IMR-90 (cell line): ENCODE results near the gene ARHGEF38. TPM values are rescaled to one million over a fixed set of nuclear protein-coding genes. Genes with fewer than 3 reads are reported as not detected.

Source experiments
- ATAC-seq: fragments of 200-7000 bp; cut with Tn5 transposase; 2 replicates; pipeline ENCODE4 v1.9.1; 2020; ENCODE audit warnings: low read depth, mild to moderate bottlenecking, moderate library complexity
- BruUV-seq: library from RNA; stranded (reverse); fragments of 400-500 nt; replicated peaks from 2 replicates; lab custom pipeline; 2021; lab: Mats Ljungman, UMichigan
- CTCF ChIA-PET: fragments of 300-600 bp; formaldehyde crosslinking; extraction: SDS; loops from one replicate; lab custom pipeline; 2021; ENCODE audit warnings: antibody characterized with exemption; lab: Yijun Ruan, JAX
- POLR2A ChIA-PET: fragments of 300-600 bp; sonication (Branson Sonifier 250); formaldehyde crosslinking; loops from one replicate; lab custom pipeline; 2022; ENCODE audit warnings: antibody characterized with exemption; ENCODE audit not compliant: unreplicated experiment; lab: Charles Lee
- DNase-seq: peaks from one replicate; pipeline ENCODE4 v3.0.0; 2013
- H2AFZ ChIP-seq: replicated peaks from 2 replicates; pipeline ENCODE3; 2013; ENCODE audit warnings: low read length, mild to moderate bottlenecking; ENCODE audit not compliant: poor library complexity
- H2AK5ac ChIP-seq: 2 replicates; pipeline ENCODE4 v1.6.1; 2013; ENCODE audit warnings: low read depth, low read length, inconsistent platforms
- H2AK9ac ChIP-seq: replicated peaks from 2 replicates; pipeline ENCODE3; 2013; ENCODE audit warnings: mild to moderate bottlenecking, low read depth, low read length, moderate library complexity; ENCODE audit not compliant: poor library complexity
- H2BK120ac ChIP-seq: 2 replicates; pipeline ENCODE4 v1.6.1; 2013; ENCODE audit warnings: low read depth, low read length, inconsistent platforms
- H2BK15ac ChIP-seq: 3 replicates; pipeline ENCODE4 v1.6.1; 2013; ENCODE audit warnings: low read depth, low read length, inconsistent platforms
- H2BK20ac ChIP-seq: 2 replicates; pipeline ENCODE4 v1.6.1; 2013; ENCODE audit warnings: low read depth, mild to moderate bottlenecking, inconsistent platforms, low read length, moderate library complexity
- H2BK5ac ChIP-seq: 2 replicates; pipeline ENCODE4 v1.6.1; 2013; ENCODE audit warnings: mild to moderate bottlenecking, low read depth, low read length, inconsistent platforms; ENCODE audit not compliant: poor library complexity, severe bottlenecking
- H3K14ac ChIP-seq: replicated peaks from 2 replicates; pipeline ENCODE4 v1.6.1; 2013; ENCODE audit warnings: low read depth, low read length, inconsistent platforms
- H3K18ac ChIP-seq: 2 replicates; pipeline ENCODE4 v1.6.1; 2013; ENCODE audit warnings: low read depth, low read length, control low read depth
- H3K23ac ChIP-seq: 2 replicates; pipeline ENCODE4 v1.6.1; 2013; ENCODE audit warnings: low read depth, low read length, inconsistent platforms
- H3K27ac ChIP-seq: 2 replicates; pipeline ENCODE4 v1.5.1; 2013; ENCODE audit warnings: mild to moderate bottlenecking, control low read depth, low read length; ENCODE audit not compliant: insufficient read depth
- H3K27me3 ChIP-seq: 2 replicates; pipeline ENCODE4 v1.6.1; 2013; ENCODE audit warnings: low read length; ENCODE audit not compliant: control insufficient read depth, insufficient read depth
- H3K36me3 ChIP-seq: 2 replicates; pipeline ENCODE4 v1.6.1; 2013; ENCODE audit warnings: low read length, mixed read lengths; ENCODE audit not compliant: control insufficient read depth, insufficient read depth
- H3K4ac ChIP-seq: 2 replicates; pipeline ENCODE4 v1.6.1; 2013; ENCODE audit warnings: low read depth, low read length, inconsistent platforms
- H3K4me1 ChIP-seq: 2 replicates; pipeline ENCODE4 v1.6.1; 2013; ENCODE audit warnings: low read length, mixed read lengths; ENCODE audit not compliant: control insufficient read depth, insufficient read depth
- H3K4me2 ChIP-seq: 2 replicates; pipeline ENCODE4 v1.6.1; 2013; ENCODE audit warnings: low read depth, mild to moderate bottlenecking, control low read depth, low read length, moderate library complexity
- H3K4me3 ChIP-seq: 2 replicates; pipeline ENCODE4 v1.5.1; 2013; ENCODE audit warnings: low read depth, mild to moderate bottlenecking, control low read depth, low read length, moderate library complexity; ENCODE audit not compliant: insufficient read depth
- H3K56ac ChIP-seq: 2 replicates; pipeline ENCODE4 v1.6.1; 2013; ENCODE audit warnings: low read length, inconsistent platforms; ENCODE audit not compliant: insufficient read depth; ENCODE audit errors: extremely low read depth
- H3K79me1 ChIP-seq, 2 experiments: 2 replicates each; pipeline ENCODE4 v1.6.1; 2013; ENCODE audit warnings: low read length in 2 of 2, inconsistent platforms in 1 of 2, low read depth in 1 of 2
- H3K9ac ChIP-seq: 2 replicates; pipeline ENCODE4 v1.6.1; 2013; ENCODE audit warnings: low read depth, low read length, control low read depth
- H3K9me1 ChIP-seq: 2 replicates; pipeline ENCODE4 v1.6.1; 2013; ENCODE audit warnings: low read length, inconsistent platforms; ENCODE audit not compliant: insufficient read depth
- H3K9me3 ChIP-seq: 2 replicates; pipeline ENCODE4 v1.6.1; 2013; ENCODE audit warnings: low read length; ENCODE audit not compliant: control insufficient read depth, insufficient read depth
- H4K20me1 ChIP-seq: 2 replicates; pipeline ENCODE4 v1.6.1; 2013; ENCODE audit warnings: low read length, inconsistent platforms; ENCODE audit not compliant: insufficient read depth
- H4K5ac ChIP-seq: 2 replicates; pipeline ENCODE4 v1.6.1; 2013; ENCODE audit warnings: mild to moderate bottlenecking, low read depth, low read length, control low read depth
- H4K8ac ChIP-seq, 2 experiments: 2 replicates each; pipeline ENCODE4 v1.6.1; 2013; ENCODE audit warnings: low read depth in 2 of 2, low read length in 2 of 2, control low read depth in 1 of 2, inconsistent platforms in 1 of 2
- H4K91ac ChIP-seq: 2 replicates; pipeline ENCODE4 v1.6.1; 2013; ENCODE audit warnings: low read depth, low read length, inconsistent platforms; ENCODE audit not compliant: insufficient read depth
- BHLHE40 ChIP-seq: fragments of 150-350 bp; IDR thresholded peaks from 2 replicates; pipeline ENCODE4 v1.6.1; 2016; ENCODE audit warnings: mild to moderate bottlenecking, low read depth, low read length
- CEBPB ChIP-seq: IDR thresholded peaks from 2 replicates; pipeline ENCODE4 v1.6.1; 2012; ENCODE audit warnings: low read depth, low read length, improper control_type of control experiment
- CTCF ChIP-seq: conservative IDR thresholded peaks from 2 replicates; pipeline ENCODE4 v1.5.1; 2012; ENCODE audit warnings: mild to moderate bottlenecking, low read depth, low read length, improper control_type of control experiment
- FOS ChIP-seq: fragments of 150-350 bp; IDR thresholded peaks from 2 replicates; pipeline ENCODE4 v1.6.1; 2016; ENCODE audit warnings: low read depth, low read length
- MAFK ChIP-seq: IDR thresholded peaks from 2 replicates; pipeline ENCODE4 v1.6.1; 2012; ENCODE audit warnings: low read depth, low read length, improper control_type of control experiment
- MAZ ChIP-seq: IDR thresholded peaks from 2 replicates; pipeline ENCODE4 v1.6.1; 2012; ENCODE audit warnings: low read depth, mild to moderate bottlenecking, low read length, improper control_type of control experiment, moderate library complexity, borderline replicate concordance
- MXI1 ChIP-seq: IDR thresholded peaks from 2 replicates; pipeline ENCODE4 v1.6.1; 2012; ENCODE audit warnings: low read depth, mild to moderate bottlenecking, low read length, moderate library complexity, borderline replicate concordance
- RAD21 ChIP-seq: IDR thresholded peaks from 2 replicates; pipeline ENCODE4 v1.6.1; 2012; ENCODE audit warnings: low read length, improper control_type of control experiment
- RCOR1 ChIP-seq: IDR thresholded peaks from 2 replicates; pipeline ENCODE4 v1.6.1; 2012; ENCODE audit warnings: mild to moderate bottlenecking, low read length, improper control_type of control experiment; ENCODE audit not compliant: insufficient replicate concordance
- RFX5 ChIP-seq: IDR thresholded peaks from 2 replicates; pipeline ENCODE4 v1.8.0; 2012; ENCODE audit warnings: low read depth, mild to moderate bottlenecking, low read length, moderate library complexity
- SMC3 ChIP-seq: fragments of 150-350 bp; IDR thresholded peaks from 2 replicates; pipeline ENCODE4 v1.6.1; 2016; ENCODE audit warnings: low read depth, mild to moderate bottlenecking, antibody characterized with exemption, low read length, moderate library complexity
- WGBS, 2 experiments: methylation state at CpG; one replicate each; pipeline versions ENCODE4 v1.1.5 to v1.1.7; 2013; ENCODE audit warnings: missing lambda C conversion rate in 2 of 2; ENCODE audit not compliant: insufficient read length in 1 of 2; ENCODE audit errors: extremely low coverage in 2 of 2; 5-methylcytosine and 5-hydroxymethylcytosine counted together
- dilution Hi-C: fragments of 300-500 bp; cut with HindIII; formaldehyde crosslinking; loops from one replicate; pipeline ENCODE4 v1.14.3; 2018; ENCODE audit warnings: low sequenced_read_pairs; ENCODE audit not compliant: unreplicated experiment
- in situ Hi-C: fragments of 300-500 bp; cut with MboI; formaldehyde crosslinking; loops from 3 replicates; pipeline ENCODE4 v1.14.3; 2019; ENCODE audit warnings: low sequenced_read_pairs, inconsistent platforms, mixed read lengths
- intact Hi-C: fragments of 100-400 bp; cut with micrococcal nuclease; formaldehyde crosslinking; loops from 2 replicates; pipeline ENCODE4 v1.10.0; 2022
- polyA plus RNA-seq, 3 experiments: library from polyadenylated mRNA; depleted of rRNA; stranded (reverse); fragments of >200 nt; gene quantifications; 2 replicates each; pipeline ENCODE4 v1.2.3, GENCODE V29; 2012; ENCODE audit warnings: low replicate concordance in 1 of 3
- total RNA-seq: library from RNA; depleted of rRNA; stranded (reverse); fragments of >200 nt; gene quantifications from 2 replicates; pipeline ENCODE4 v1.2.3, GENCODE V29; 2012

The ARHGEF38 gene
- total and polyA plus RNA-seq, 2 of the 4 experiments (the other 2 are of a cell fraction), result not detected

DNA sequence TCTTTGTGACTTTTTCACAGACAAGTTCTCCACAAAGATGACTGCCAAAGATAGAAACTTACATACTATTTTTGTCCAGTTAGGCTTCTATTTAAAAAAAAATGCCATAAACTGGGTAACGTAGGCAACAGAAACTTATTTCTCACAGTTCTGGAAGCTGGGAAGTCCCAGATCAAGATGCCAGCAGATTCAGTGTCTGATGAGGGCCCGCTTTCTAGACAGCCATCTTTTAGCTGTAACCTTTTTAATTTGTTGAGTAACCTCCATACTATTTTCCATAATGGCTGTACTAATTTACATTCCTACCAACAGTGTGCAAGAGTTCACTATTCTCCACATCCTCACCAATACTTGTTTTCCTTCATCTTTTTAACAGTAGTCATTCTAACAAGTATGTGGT is 55.5 kb downstream of the ARHGEF38 start:
- no peaks in the 10 kb centered on the region for H3K36me3 ChIP-seq
- no peak overlapping the region for H2BK15ac ChIP-seq
- no peak overlapping the region for H3K23ac ChIP-seq
- DNase-seq (no peak), ATAC-seq (no peak)
- intact Hi-C loops, result no loop called here
- no peak overlapping the region for H2AK5ac ChIP-seq
- no peaks in the 10 kb centered on the region for H3K9me3 ChIP-seq
- dilution Hi-C loops, result no loop called here
- H4K91ac ChIP-seq, result no peak overlapping the region
- WGBS, 2 experiments, result 100% methylated on average over 2 of the region's 2 CpGs; no CpG with 5 or more reads in 1 of the 2 experiments
- H3K9ac ChIP-seq, result no peak overlapping the region
- TF ChIP-seq MAZ (no peak), MAFK (no peak), SMC3 (no peak), MXI1 (no peak), CEBPB (no peak), BHLHE40 (no peak), RCOR1 (no peak), RAD21 (no peak), RFX5 (no peak), FOS (no peak), CTCF (no peak)
- H2BK5ac ChIP-seq, result no peak overlapping the region
- no peak overlapping the region for H2AFZ ChIP-seq
- H3K27me3 ChIP-seq, result no peaks in the 10 kb centered on the region; the same call in 1 of the 2 replicates
- POLR2A ChIA-PET, result no interaction called here
- CTCF ChIA-PET, result interaction anchor here (0.8 kb wide), 1 partner anchor 13 kb away, joined by 3 read pairs; no protein-coding TSS in a partner anchor
- no peak overlapping the region for H3K4me2 ChIP-seq
- no peak overlapping the region for H3K4ac ChIP-seq
- no peaks in the 10 kb centered on the region for H4K20me1 ChIP-seq
- no peak overlapping the region for H3K27ac ChIP-seq
- in situ Hi-C loops, result no loop called here
- H2BK20ac ChIP-seq, result no peak overlapping the region
- no peak overlapping the region for H2BK120ac ChIP-seq
- H2AK9ac ChIP-seq, result no peak overlapping the region
- no peaks in the 10 kb centered on the region for H3K4me1 ChIP-seq
- H3K14ac ChIP-seq, result no peak overlapping the region
- H4K5ac ChIP-seq, result no peak overlapping the region
- no peak overlapping the region for H3K18ac ChIP-seq
- BruUV-seq, result no TSS peak
- no peak overlapping the region for H3K4me3 ChIP-seq
- no peaks in the 10 kb centered on the region for H3K79me1 ChIP-seq
- H3K9me1 ChIP-seq, result no peaks in the 10 kb centered on the region
- H3K56ac ChIP-seq, result no peak overlapping the region
- H4K8ac ChIP-seq, result no peak overlapping the region
